Fibroblast of peridontal ligament (primary cell): ENCODE measurements around the gene CDK5RAP2.
"Not testable (repeated sequence)": the region's sequence is repeated elsewhere in the genome, so short reads cannot be mapped to it uniquely, and the experiment has no call there.

Experiments
- DNase-seq: peaks from one replicate; pipeline ENCODE4 v3.0.0-alpha.2; 2010; ENCODE audit errors: extremely low read depth

Gene CDK5RAP2

DNA sequence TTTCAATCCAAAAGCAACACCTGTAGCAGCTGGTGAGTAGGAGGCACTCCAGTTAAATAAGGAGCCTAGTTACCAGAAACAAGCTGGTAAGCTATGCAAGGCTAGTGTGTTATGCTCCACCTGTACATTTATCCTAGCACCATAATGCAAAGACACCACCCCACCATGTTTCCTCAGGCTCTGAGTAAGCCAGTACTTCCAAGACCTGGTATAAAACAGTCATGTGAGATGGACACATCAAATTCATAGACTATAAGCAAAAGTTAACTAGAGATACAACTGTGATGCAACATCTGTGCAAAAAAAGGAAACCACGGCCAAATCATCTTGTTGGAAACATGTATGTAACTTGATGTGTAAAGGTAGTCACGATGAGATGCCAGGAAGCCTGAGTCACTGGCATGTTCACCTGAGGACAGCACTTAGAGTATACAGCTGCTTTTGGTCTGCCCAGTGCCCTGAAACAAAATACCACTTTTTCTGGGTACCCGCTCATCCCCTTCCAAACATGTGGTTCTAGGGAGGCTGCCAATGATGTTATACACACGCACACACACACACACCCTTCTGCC is 66.1 kb downstream of the CDK5RAP2 start:
- no peak for DNase-seq

DNA sequence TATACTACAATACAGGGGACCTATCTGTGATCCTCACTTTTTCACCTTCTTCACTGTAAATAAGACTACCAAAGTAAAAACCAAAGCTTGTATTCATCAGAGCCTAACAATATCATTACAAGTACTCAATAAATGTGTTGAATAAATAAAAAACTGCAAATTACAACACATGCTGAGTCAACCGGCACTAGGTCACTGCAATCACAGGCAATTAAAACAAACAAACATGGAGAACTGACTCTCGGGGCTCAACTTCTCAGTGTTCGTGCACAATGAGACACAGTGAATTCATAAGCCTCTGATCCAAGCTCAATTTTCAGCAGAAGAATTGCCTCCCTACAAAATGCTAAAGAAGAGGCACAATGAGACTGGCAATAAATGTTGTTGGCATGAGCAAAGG is 69.2 kb downstream of the CDK5RAP2 start:
- no peak for DNase-seq

DNA sequence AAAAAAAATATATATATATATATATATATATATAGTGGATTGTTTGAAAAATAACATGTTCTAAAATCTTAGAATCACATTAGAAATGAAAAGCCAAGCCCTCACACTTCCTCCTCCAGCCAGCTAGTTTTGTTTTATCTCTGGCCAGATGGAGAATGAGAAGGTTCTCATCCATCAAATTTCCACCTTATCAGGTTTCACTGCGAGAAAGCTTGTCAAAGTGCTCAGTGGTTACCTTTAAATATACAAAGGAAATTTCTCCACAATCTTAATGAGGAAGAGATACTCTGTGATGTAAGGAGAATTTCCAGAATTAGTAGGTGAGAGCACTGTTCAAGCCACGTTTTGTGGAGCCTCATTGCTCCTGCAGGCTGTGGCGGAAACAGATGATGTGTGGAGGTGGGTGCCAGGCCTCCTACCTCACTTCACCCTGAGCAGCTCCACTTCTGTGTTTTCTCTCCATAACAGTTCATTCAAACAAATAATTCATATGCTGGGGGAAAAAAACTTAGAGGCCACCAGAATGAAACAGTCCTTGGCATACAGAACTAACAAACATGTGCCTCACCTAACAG is 71.9 kb downstream of the CDK5RAP2 start:
- DNase-seq: no peak

DNA sequence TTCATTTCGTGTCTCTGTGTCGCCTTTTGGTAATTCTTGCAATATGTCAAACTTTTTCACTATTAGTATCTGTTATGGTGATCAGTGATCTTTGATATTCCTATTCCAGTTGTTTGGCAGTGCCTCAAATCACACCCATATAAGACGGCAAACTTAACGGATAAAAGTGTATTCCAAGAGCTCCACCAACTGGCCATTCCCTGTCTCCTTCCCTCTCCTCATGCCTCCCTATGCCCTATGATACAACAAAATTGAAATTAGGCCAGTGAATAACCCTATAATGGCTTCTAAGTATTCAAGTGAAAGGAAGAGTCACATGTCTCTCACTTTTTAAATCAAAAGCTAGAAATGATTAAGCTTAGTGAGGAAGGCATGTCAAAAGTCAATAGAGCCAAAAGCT is 74.8 kb downstream of the CDK5RAP2 start:
- DNase-seq: peak; percentile 19

DNA sequence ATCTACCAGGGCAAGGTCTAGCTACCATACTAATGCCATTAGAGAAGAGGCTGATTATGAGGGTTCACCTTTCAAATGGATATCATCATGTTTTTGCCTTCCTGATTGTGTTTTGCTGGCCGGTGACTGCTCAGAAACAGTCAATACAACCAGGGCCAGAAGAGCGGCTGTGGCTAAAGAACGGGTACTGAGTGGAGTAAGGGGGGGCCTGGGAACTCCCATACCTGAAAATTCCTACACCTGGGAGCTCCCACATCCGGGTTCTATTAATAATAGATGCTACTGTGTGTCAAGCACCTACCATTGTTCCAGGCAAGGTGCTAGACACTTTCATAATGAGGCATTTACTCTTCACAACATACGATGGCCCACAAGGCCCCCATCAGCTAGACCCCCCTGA is 79.2 kb downstream of the CDK5RAP2 start:
- DNase-seq: no peak

DNA sequence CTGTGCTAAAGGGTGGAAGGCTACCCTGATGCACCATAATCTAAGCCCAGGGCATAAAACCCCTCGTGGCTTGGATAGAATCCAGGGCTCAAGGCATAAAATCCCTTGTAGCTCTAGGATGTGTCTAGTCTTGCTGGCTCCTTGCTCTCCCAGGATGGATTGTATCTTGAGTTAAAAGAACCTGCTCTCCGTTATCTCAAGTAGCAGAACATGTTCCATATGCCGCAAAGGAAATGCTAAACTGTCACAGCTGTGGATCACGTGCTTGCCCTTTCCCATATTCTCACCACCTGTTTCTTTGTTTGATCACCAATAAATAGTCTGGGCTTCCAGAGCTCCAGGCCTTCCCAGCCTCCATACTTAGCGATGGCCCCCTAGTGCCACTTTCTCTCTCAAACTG is 82.1 kb downstream of the CDK5RAP2 start:
- DNase-seq: not testable (repeated sequence)

DNA sequence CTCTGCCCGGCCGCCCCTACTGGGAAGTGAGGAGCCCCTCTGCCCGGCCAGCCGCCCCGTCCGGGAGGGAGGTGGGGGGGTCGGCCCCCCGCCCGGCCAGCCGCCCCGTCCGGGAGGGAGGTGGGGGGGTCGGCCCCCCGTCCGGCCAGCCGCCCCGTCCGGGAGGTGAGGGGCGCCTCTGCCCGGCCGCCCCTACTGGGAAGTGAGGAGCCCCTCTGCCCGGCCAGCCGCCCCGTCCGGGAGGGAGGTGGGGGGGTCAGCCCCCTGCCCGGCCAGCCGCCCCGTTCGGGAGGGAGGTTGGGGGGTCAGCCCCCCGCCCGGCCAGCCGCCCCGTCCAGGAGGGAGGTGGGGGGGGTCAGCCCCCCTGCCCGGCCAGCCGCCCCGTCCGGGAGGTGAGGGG is 83.5 kb downstream of the CDK5RAP2 start:
- not testable (repeated sequence) for DNase-seq

DNA sequence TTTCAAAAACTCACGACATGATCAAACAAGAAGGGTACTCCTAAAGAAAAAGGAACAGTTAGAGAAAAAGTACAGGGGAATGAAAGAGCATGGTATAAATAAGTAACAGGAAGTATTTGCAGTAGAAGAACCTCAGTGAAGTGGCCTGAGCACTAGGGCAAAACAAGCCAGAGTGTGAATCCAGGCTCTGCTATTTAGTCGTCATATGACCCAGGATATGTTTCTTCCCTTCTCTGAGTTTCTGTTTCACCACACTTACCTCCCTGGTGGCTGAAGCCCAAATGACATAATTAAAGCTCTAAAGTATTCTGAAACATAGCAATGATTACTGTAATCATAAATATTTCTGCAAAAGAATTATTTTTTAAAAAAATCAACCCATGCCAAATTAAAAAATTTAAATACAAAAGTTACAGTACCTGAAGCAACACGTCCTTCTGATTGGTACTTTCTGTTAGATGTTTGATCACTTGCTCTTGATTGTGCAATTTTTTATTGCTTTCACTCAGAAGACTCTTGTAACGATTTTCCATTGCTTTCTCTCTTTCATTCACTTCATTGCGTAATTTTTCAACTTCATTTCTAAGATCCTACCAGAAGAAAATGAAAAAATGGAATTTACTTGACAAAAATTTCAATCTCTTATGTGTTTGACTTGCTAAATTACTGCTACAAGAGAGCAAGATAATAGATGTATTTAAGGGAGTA is 88.9 kb downstream of the CDK5RAP2 start:
- peak; percentile 18 for DNase-seq

DNA sequence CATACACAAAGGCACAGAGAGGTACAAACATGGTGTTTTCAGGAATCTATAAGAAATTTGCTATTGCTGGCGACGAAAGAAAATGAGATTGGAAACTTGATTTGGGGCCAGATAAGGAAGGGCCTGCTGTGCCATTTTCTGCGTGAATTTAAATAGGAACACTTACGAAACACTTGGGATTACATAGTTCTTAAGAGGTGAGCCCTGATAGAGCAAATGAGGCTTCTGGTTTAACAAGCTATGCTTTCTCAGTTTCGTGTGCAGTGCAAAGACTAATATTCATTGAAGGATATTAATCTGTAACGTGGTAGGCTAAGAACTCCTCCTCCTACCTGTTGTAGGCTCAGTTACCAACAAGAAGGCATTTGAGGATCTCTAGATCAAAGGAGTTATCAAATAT is 93.1 kb downstream of the CDK5RAP2 start:
- no peak for DNase-seq

DNA sequence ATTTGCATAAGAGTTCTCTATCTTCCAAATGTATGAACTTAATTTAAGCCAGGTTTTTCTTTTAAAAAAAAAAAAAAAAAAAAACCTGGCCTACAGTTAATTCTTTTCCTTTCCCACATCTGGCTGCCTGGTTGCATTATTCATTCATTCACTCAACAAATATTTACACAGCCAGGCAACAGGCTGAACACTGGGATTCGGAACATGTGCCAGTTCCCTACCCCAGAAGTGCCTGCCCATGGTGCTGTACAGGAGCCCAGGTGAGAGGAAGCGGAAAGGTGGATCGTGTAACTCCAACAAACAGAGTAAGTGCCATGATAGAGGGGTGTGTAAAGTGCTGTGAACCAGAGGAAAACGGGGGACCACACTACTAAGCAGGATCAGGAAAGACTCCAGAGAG is 93.6 kb downstream of the CDK5RAP2 start:
- peak; percentile 55 for DNase-seq

DNA sequence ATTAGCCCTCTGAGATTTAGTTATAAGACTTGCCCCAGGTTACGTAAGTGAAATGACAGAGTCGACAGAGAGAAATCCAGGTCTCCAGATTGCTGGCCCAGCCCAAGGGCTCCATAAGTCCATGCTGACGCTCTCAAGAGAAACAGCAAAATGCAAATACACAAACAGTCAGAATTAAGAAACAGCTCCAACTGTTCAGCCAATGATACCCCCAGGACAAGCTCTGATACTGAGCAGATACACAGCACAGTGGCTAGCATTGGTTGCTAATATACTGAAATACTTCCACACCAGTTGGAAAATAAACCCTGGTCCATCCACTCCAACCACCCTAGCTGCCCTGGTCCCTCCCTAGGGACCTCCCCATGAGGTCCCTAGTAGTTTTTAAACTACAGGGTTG is 94.2 kb downstream of the CDK5RAP2 start:
- no peak for DNase-seq

DNA sequence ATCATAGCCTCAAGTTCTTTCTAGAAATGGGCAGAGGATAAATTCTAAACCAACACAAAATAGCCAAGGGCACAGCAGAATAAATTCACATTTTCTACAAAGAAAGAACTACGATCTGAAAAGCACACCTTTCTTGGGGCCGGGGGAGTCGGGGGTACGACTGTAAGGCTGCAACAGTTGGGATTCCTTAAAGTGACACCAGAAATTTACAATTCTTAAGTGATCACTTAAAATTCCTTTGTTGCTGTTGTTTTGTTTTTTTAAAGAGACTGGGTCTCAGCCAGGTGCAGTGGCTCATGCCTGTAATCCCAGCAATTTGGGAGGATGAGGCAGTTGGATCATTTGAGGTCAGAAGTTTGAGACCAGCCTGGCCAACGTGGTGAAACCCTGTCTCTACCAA is 95.8 kb downstream of the CDK5RAP2 start:
- DNase-seq: no peak

DNA sequence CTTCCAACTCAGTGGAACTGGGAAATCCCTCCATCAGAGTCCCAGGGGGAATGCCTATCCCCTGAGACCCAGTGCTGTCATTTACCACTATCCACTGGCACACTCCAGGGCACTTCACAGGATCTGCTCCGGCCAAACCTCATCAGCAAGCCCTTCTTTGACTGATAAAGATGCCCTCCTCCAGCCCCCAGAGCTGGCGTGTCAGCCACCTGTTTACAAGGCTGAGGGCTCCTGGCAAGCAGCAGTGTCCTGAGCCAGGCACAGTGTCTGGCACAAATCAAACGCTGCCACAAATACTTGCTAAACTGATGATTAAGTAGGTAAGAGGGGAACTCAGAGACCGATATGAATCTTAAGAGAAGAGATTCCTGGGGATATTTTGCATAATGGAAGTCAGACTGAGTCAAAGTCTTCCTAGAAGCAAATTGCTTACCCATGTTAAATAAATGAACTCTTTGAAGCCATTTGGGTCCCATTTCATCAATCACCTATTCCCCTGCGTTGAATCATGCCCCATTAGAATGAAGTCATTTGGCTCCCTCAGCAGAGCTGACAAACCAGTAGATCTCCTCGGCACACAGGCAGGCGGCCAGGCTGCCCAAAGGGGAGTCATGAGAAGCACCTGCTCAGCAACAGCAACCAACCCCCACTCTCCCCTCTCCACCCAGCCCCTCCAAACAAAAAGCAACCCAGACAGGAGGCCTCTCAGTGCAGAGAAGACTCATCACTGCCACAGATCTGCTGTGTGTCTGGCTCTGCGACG is 97.4 kb downstream of the CDK5RAP2 start:
- no peak for DNase-seq

DNA sequence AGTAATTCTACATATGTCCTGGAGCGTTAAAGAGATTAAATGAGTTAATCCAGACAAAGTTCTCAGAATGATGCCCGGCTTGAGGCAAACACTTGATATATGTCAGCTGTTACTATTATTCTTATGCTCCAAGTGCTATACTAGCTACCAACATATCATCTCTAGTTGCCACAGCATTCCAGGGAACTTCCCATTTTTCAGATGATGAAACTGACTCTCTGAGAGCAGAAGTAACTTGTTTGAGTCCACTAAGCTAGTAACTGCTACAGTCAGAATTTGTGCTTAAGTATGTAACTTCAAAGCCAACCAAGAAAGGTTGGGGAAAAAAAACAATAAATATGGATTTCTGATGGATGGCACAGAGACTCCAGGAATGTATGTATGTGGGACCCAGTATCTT is 98.1 kb downstream of the CDK5RAP2 start:
- no peak for DNase-seq

DNA sequence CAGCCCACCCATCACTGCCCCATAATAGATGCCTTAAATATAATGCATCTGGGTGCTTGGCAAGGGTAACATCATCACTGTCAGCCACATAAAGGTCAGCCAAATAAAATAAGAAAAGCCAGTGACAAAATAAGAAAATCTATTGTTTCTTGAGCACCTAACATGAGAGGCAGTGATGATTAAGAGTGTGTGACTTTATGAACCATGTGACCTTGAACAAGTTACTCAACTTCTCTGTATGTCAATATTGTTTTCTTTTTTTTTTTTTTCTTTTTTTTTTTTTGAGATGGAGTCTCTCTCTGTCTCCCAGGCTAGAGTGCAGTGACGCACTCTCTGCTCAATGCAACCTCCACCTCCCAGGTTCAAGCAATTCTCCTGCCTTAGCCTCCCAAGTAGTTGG is 98.7 kb downstream of the CDK5RAP2 start:
- DNase-seq: no peak

DNA sequence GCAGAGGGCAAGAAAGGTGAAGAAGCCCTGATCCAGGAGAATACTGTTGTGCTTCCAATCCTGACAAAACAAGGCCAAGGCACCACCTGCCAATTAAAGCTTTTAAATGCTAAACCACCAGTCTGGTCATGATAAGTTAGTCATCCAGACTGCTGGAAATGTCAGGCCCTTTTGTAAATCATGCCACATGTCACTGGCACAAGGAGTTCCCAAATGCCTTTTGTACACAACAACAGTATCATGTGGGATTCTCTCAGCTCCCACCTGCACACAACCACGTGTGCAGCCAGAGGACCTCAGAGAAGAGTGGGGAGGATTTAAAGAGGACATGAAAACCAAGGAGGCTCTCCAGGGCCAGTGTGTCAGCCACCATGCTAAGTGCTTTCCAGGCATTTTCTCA is 99.3 kb downstream of the CDK5RAP2 start:
- DNase-seq: peak; percentile 29

DNA sequence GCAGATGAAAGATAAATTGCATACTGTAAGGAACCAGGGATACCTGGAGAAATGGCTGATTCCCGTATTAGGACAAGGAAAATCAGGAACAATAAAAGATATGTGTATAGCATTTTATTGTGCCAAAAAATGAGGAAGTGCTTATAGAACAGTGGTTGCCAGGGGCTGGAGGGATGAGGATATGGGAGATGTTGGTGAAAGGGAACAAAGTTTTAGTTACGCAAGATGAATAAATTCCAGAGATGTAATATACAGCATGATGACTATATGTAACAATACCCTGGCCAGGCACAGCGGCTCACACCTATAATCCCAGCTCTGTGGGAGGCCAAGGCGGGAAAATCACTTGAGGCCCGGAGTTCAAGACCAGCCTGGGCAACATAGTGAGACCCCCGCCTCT is 101.8 kb downstream of the CDK5RAP2 start:
- DNase-seq: peak; percentile 35

DNA sequence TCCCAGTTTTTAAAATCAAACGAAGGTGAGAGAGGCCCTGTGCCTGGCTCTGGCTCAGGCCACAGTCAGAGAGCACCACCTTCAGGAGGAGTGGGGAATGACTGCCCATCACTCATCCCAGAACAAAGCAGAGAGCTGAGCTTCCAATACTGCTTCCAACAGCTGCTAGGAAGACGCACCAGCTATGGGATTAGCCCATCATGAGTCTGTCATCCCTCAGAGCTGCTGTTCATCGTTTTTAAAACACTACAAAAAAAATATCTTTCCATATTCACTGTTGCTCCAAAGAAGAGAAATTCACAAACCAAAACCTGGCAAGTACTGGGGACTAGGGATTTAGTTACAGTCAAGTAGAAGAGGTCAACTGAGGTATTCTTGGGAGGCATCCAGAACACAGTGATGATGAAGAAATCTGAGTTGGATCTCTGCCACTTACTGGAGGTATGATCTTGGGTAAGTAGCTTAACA is 102.4 kb downstream of the CDK5RAP2 start:
- DNase-seq: peak; percentile 94

DNA sequence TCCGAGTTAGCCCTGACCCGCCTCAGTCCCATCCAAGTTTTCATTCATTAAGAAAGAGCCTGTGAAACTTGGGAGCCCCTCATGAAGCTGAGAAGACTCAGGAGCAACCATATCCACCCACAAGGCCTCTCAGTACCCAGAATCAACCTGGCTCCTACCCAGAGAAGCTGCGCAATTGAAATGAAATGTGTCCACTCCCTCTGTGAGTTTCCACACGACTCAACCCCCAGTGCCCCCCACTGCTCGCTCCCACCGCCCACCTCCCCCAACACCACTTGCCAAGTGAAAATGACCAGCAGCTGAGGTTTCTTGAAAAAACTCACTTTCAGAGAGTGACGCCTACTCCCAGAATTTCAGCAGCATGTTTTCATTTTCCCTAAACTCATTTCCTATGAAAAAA is 104.6 kb downstream of the CDK5RAP2 start:
- peak; percentile 96 for DNase-seq

DNA sequence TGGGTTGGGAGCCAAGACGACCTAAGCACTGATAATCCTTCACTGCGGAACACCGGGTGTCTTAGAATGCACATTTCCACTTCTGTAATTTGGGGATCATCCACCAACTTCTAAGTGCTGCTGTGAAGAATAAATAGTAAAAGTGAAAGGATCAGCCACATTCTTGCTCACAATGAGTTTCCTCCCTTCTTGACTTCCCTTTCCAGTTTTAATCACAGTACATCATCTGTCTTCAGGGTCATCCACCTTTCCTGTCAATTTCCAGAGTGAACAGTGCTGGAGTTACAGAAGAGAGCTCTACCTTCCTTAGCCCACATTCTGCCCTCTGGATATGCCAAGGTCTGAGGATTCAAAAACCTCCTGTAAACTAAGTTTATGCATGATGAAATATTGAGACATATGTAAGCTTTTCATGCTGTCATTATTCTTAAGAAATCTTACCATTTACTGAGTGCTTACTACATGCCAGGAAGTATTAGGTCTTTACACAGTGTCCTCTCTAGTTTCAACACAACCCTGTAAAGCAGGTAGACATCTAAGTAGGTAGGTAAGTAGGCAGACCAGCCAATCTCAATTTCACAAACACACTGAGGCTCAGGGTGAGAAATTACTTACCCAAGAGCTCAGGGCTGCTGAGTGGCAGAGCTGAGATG is 105.2 kb downstream of the CDK5RAP2 start:
- peak; percentile 80 for DNase-seq

DNA sequence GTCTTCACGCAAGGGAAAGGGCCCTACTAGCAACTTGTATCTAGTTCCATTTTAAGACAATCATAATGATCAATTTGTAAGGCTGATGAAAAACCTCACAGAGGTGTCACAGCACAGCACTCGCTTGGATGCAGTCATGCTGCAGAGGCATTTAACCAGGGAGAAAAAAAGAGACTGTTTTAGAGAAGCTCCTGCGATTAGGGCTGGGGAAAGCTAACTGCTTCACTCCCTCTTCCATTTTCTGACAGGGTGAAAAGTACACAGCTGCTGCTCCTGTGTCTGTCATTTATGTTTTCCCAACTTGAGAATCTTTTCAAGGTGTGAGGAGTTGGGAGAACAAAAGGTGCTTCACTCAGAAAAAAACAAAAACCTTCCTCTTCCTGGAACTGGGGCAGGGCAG is 106.4 kb downstream of the CDK5RAP2 start:
- DNase-seq: no peak
